ENCODE results near the gene IRGC. TPM values are rescaled to one million over a fixed set of nuclear protein-coding genes. Genes with fewer than 3 reads are reported as not detected.

Gene IRGC
- polyA plus RNA-seq, 3 donors, result not detected

GRCh38 chr19:43768273-43769050 lies 52.6 kb downstream of the IRGC start:
- DNase-seq (ENCODE audit: extremely low read depth in 1 of 11, low read depth in 9 of 11, low spot score in 4 of 11), result no peak

- DNase-seq (ENCODE audit: extremely low read depth in 1 of 11, low read depth in 9 of 11, low spot score in 4 of 11), result no peak
Observed at GRCh38 chr19:43769256-43769655, 53.4 kb downstream of the IRGC start.

Other genes starting within 250 kb of the IRGC start
- gene PHLDB3, start 211.3 kb upstream of the IRGC start, polyA plus RNA-seq (ENCODE audit: insufficient read length in 3 of 3), result 10 to 100 TPM in 1 of 3 donors, 1 to 10 TPM in 2; 4.9 to 14.5 (median 9.3) TPM
- 10 to 100 TPM; 21.8 to 33.8 (median 28.7) TPM for gene ETHE1, start 188.9 kb upstream of the IRGC start, polyA plus RNA-seq (ENCODE audit: insufficient read length in 3 of 3)
- gene ZNF575, start 182.9 kb upstream of the IRGC start, polyA plus RNA-seq (ENCODE audit: insufficient read length in 3 of 3), result 1 to 10 TPM; 2.3 to 3.3 (median 2.4) TPM
- gene XRCC1, start 140.5 kb upstream of the IRGC start, polyA plus RNA-seq (ENCODE audit: insufficient read length in 3 of 3), result 10 to 100 TPM; 61.0 to 81.4 (median 73.1) TPM
- gene PINLYP, start 140.3 kb upstream of the IRGC start, polyA plus RNA-seq (ENCODE audit: insufficient read length in 3 of 3), result 10 to 100 TPM; 16.6 to 19.1 (median 17.7) TPM
- 10 to 100 TPM; 15.8 to 19.8 (median 16.2) TPM for gene IRGQ, start 119.9 kb upstream of the IRGC start, polyA plus RNA-seq (ENCODE audit: insufficient read length in 3 of 3)
- 10 to 100 TPM; 11.0 to 13.8 (median 13.3) TPM for gene ZNF576, start 119.5 kb upstream of the IRGC start, polyA plus RNA-seq (ENCODE audit: insufficient read length in 3 of 3)
- gene SRRM5, start 104.0 kb upstream of the IRGC start, polyA plus RNA-seq (ENCODE audit: insufficient read length in 3 of 3), result 1 to 10 TPM in 1 of 3 donors, under 1 TPM in 2; 0.67 to 2.1 (median 0.70) TPM
- 100 to 1,000 TPM in 2 of 3 donors, 10 to 100 TPM in 1; 79.5 to 128 (median 101) TPM for gene ZNF428, start 96.4 kb upstream of the IRGC start, polyA plus RNA-seq (ENCODE audit: insufficient read length in 3 of 3)
- 10 to 100 TPM; 42.9 to 59.2 (median 50.2) TPM for gene CADM4, start 76.2 kb upstream of the IRGC start, polyA plus RNA-seq (ENCODE audit: insufficient read length in 3 of 3)
- gene PLAUR, start 45.9 kb upstream of the IRGC start, polyA plus RNA-seq (ENCODE audit: insufficient read length in 3 of 3), result 10 to 100 TPM in 1 of 3 donors, 1 to 10 TPM in 2; 7.9 to 13.5 (median 10.0) TPM
- gene SMG9, start 38.9 kb downstream of the IRGC start, polyA plus RNA-seq (ENCODE audit: insufficient read length in 3 of 3), result 10 to 100 TPM; 45.3 to 64.3 (median 53.6) TPM
- 1 to 10 TPM in 2 of 3 donors, under 1 TPM in 1; 0.70 to 2.8 (median 1.2) TPM for gene KCNN4, start 64.9 kb downstream of the IRGC start, polyA plus RNA-seq (ENCODE audit: insufficient read length in 3 of 3)
- under 1 TPM; 0.17 to 0.41 (median 0.30) TPM for gene LYPD5, start 86.4 kb downstream of the IRGC start, polyA plus RNA-seq (ENCODE audit: insufficient read length in 3 of 3)
- gene ZNF283, start 111.2 kb downstream of the IRGC start, polyA plus RNA-seq (ENCODE audit: insufficient read length in 3 of 3), result 10 to 100 TPM; 14.5 to 22.3 (median 14.9) TPM
- gene ZNF404, start 167.9 kb downstream of the IRGC start, polyA plus RNA-seq (ENCODE audit: insufficient read length in 3 of 3), result 10 to 100 TPM; 10.5 to 16.5 (median 16.5) TPM
- 10 to 100 TPM; 25.0 to 31.0 (median 26.9) TPM for gene ZNF45, start 219.2 kb downstream of the IRGC start, polyA plus RNA-seq (ENCODE audit: insufficient read length in 3 of 3)
- gene ZNF221, start 235.2 kb downstream of the IRGC start, polyA plus RNA-seq (ENCODE audit: insufficient read length in 3 of 3), result 1 to 10 TPM; 6.0 to 9.3 (median 7.2) TPM